NCI-H1105 (cell line): Measurements from ENCODE around the gene EBLN1.

Experiments
- DNase-seq: peaks from one replicate; lab custom pipeline; 2025; lab: John Stamatoyannopoulos, UW

EBLN1 gene

GRCh38 chr10:22217842-22218241 is at the start of gene EBLN1:
EBLN1 (minus strand) TSS chr10:22218015; CDS start chr10:22209983, 8,032 bp downstream.
- DNase-seq: no peak

GRCh38 chr10:22265839-22266537 is 48.2 kb upstream of the EBLN1 start:
- no peak for DNase-seq

GRCh38 chr10:22263106-22263505 is 45.3 kb upstream of the EBLN1 start:
- DNase-seq: no peak

- DNase-seq: no peak
Observed at GRCh38 chr10:22259280-22259679, 41.5 kb upstream of the EBLN1 start.

- no peak for DNase-seq
Observed at GRCh38 chr10:22258471-22258870, 40.7 kb upstream of the EBLN1 start.

- no peak for DNase-seq
Observed at GRCh38 chr10:22253580-22253882, 35.7 kb upstream of the EBLN1 start.

GRCh38 chr10:22252801-22253579 is 35.2 kb upstream of the EBLN1 start:
- DNase-seq: no peak

- DNase-seq: no peak
Observed at GRCh38 chr10:22252224-22252800, 34.5 kb upstream of the EBLN1 start.

GRCh38 chr10:22251751-22252223 is 34.0 kb upstream of the EBLN1 start:
- DNase-seq: no peak

- DNase-seq: no peak
Observed at GRCh38 chr10:22250897-22251660, 33.3 kb upstream of the EBLN1 start.

- no peak for DNase-seq
Observed at GRCh38 chr10:22247636-22248035, 29.8 kb upstream of the EBLN1 start.

GRCh38 chr10:22246680-22247391 is 29.0 kb upstream of the EBLN1 start:
- no peak for DNase-seq

GRCh38 chr10:22245567-22245966 is 27.8 kb upstream of the EBLN1 start:
- no peak for DNase-seq

GRCh38 chr10:22244855-22245254 is 27.0 kb upstream of the EBLN1 start:
- DNase-seq: no peak

GRCh38 chr10:22244001-22244400 is 26.2 kb upstream of the EBLN1 start:
- no peak for DNase-seq

- peak; percentile 21 for DNase-seq
Observed at GRCh38 chr10:22243321-22243720, 25.5 kb upstream of the EBLN1 start.

- no peak for DNase-seq
Observed at GRCh38 chr10:22231260-22231659, 13.4 kb upstream of the EBLN1 start.

- DNase-seq: peak; percentile 77
Observed at GRCh38 chr10:22230158-22230833, 12.5 kb upstream of the EBLN1 start.

- no peak for DNase-seq
Observed at GRCh38 chr10:22229802-22230157, 12.0 kb upstream of the EBLN1 start.

- peak; percentile 62 for DNase-seq
Observed at GRCh38 chr10:22228943-22229801, 11.4 kb upstream of the EBLN1 start.
